Ascending aorta (tissue), 2 donors: ENCODE measurements around the gene ARHGAP15. TPM values are rescaled to one million over a fixed set of nuclear protein-coding genes. Genes with fewer than 3 reads are reported as not detected.

Experiments used
- DNase-seq, 2 donors: peaks; one replicate each; pipeline ENCODE4 v3.0.0-alpha.2; 2019; ENCODE audit warnings: low spot score in 2 of 2
- H3K27ac ChIP-seq, 2 donors: fragments of 200-600 bp; sonication (generic); one replicate each; pipeline ENCODE4 v1.5.1; 2016 to 2017; ENCODE audit warnings: mild to moderate bottlenecking in 1 of 2
- H3K27me3 ChIP-seq: fragments of 200-600 bp; sonication (generic); one replicate; pipeline ENCODE4 v1.5.1; 2017
- H3K36me3 ChIP-seq, 2 donors: fragments of 200-600 bp; sonication (generic); one replicate each; pipeline ENCODE4 v1.5.1; 2016
- H3K4me1 ChIP-seq, 2 donors: fragments of 200-600 bp; sonication (generic); one replicate each; pipeline ENCODE4 v1.5.1; 2016 to 2017; ENCODE audit warnings: mild to moderate bottlenecking in 1 of 2
- H3K4me3 ChIP-seq, 2 donors: fragments of 200-600 bp; sonication (generic); one replicate each; pipeline ENCODE4 v1.5.1; 2016 to 2017; ENCODE audit warnings: mild to moderate bottlenecking in 1 of 2
- H3K9me3 ChIP-seq, 2 donors: fragments of 200-600 bp; sonication (generic); one replicate each; pipeline ENCODE4 v1.5.1; 2016
- intact Hi-C: fragments of 100-400 bp; cut with DNase I; formaldehyde crosslinking; loops from one replicate; pipeline ENCODE4 v1.15.1; 2023
- total RNA-seq: library from RNA; depleted of rRNA; stranded (reverse); fragments of >200 nt; gene quantifications from one replicate; pipeline ENCODE4 v1.1.0, GENCODE V29; 2016
- TF ChIP-seq, protein P1 (sequence below), 3 experiments: fragments of 200-600 bp in 2 of 3; fragments of 450-650 bp in 1 of 3; sonication (generic) in 2 of 3; IDR thresholded peaks; one replicate each; pipeline ENCODE4 v1.5.1; 2016 to 2019; ENCODE audit warnings: antibody characterized with exemption in 3 of 3, mild to moderate bottlenecking in 1 of 3, moderate library complexity in 1 of 3

The ARHGAP15 gene
- total RNA-seq, 1 donor from 2014 or later: 1.4 TPM

DNA sequence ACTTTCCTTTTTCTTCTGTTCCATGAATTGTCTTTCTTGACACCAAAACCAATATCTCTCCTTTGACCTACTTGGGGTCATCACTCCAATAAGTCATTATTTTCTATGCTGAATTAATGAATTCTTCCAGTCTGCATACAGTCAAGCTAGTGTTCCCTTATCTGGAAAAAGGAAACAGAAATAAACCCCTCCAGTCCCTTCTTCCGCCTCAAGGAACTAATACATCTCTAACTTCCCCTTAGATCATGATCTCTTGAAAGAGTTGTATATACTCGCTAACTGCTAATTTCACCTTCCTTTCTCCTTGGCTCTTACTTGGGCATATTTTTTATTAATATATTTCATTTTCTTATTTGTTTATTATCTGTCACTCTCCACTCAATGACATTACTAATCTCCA lies 7.3 kb upstream of the ARHGAP15 start:
- H3K4me3 ChIP-seq: no peak overlapping the region
- DNase-seq: no peak
- H3K27me3 ChIP-seq: no peaks in the 10 kb centered on the region
- H3K9me3 ChIP-seq: no peaks in the 10 kb centered on the region
- H3K4me1 ChIP-seq: no peaks in the 10 kb centered on the region
- TF ChIP-seq, protein P1, sequence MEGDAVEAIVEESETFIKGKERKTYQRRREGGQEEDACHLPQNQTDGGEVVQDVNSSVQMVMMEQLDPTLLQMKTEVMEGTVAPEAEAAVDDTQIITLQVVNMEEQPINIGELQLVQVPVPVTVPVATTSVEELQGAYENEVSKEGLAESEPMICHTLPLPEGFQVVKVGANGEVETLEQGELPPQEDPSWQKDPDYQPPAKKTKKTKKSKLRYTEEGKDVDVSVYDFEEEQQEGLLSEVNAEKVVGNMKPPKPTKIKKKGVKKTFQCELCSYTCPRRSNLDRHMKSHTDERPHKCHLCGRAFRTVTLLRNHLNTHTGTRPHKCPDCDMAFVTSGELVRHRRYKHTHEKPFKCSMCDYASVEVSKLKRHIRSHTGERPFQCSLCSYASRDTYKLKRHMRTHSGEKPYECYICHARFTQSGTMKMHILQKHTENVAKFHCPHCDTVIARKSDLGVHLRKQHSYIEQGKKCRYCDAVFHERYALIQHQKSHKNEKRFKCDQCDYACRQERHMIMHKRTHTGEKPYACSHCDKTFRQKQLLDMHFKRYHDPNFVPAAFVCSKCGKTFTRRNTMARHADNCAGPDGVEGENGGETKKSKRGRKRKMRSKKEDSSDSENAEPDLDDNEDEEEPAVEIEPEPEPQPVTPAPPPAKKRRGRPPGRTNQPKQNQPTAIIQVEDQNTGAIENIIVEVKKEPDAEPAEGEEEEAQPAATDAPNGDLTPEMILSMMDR (IDR thresholded peaks at IDR 0.05): no peak
- no peak overlapping the region for H3K27ac ChIP-seq
- H3K36me3 ChIP-seq: no peaks in the 10 kb centered on the region
- intact Hi-C loops: no loop called here

GRCh38 chr2:143123911-143124310 lies 5.3 kb upstream of the ARHGAP15 start:
- Histone ChIP-seq H3K27me3 (no peaks in the 10 kb centered on the region), H3K36me3 (no peaks in the 10 kb centered on the region), H3K9me3 (no peaks in the 10 kb centered on the region), H3K27ac (no peak overlapping the region), H3K4me1 (no peaks in the 10 kb centered on the region), H3K4me3 (no peak overlapping the region)
- TF ChIP-seq, protein P1 (IDR thresholded peaks at IDR 0.05): no peak
- intact Hi-C loops: no loop called here
- no peak for DNase-seq

DNA sequence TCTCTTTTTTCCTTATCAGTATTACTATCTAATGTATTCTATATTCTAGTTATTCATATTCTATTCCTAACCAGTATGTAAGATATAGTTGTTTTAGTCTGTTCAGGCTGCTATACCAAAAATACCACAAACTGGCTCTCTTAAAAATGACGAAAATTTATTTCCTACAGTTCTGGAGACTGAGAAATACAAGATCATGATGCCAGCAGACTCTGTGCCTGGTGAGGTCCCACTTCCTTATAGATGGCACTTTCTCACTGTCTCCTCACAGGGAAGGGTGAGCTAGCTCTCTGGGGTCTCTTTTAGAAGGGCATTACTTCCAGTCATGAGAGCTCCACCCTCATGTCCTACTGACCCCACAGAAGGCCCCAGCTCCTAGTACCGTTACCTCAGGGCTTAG lies 4.8 kb upstream of the ARHGAP15 start:
- Histone ChIP-seq H3K27me3 (no peaks in the 10 kb centered on the region), H3K4me3 (no peak overlapping the region), H3K27ac (no peak overlapping the region), H3K4me1 (no peaks in the 10 kb centered on the region), H3K36me3 (no peaks in the 10 kb centered on the region), H3K9me3 (no peaks in the 10 kb centered on the region)
- TF ChIP-seq, protein P1 (IDR thresholded peaks at IDR 0.05): no peak
- no peak for DNase-seq
- intact Hi-C loops: no loop called here

DNA sequence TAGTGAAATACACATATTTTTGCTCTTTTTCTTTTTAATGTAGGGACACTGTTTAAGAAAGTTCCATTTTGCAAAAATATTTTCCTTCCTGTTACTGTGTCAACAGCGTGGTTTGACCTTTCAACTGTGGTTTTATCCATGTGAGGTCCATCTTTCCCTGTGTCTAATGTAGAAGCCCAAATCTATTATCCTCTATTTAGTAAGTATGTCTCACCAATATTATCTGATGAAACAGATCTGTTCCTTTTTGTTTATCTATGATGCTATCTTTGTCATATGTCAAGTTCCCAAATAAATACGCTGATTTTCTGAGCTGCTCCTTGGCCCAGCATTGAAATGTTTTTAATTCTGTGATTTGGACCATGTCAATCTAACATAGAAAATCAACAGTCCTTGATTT lies 3.5 kb upstream of the ARHGAP15 start:
- H3K27ac ChIP-seq: no peak overlapping the region
- H3K36me3 ChIP-seq: no peaks in the 10 kb centered on the region
- intact Hi-C loops: no loop called here
- no peaks in the 10 kb centered on the region for H3K9me3 ChIP-seq
- TF ChIP-seq, protein P1 (IDR thresholded peaks at IDR 0.05): no peak
- no peak for DNase-seq
- H3K27me3 ChIP-seq: no peaks in the 10 kb centered on the region
- no peaks in the 10 kb centered on the region for H3K4me1 ChIP-seq
- H3K4me3 ChIP-seq: no peak overlapping the region

GRCh38 chr2:143132355-143132754 lies 3.1 kb downstream of the ARHGAP15 start:
- H3K4me3 ChIP-seq: no peak overlapping the region
- H3K27me3 ChIP-seq: no peaks in the 10 kb centered on the region
- TF ChIP-seq, protein P1 (IDR thresholded peaks at IDR 0.05): no peak
- H3K27ac ChIP-seq: no peak overlapping the region
- no peaks in the 10 kb centered on the region for H3K9me3 ChIP-seq
- H3K36me3 ChIP-seq: no peaks in the 10 kb centered on the region
- no peaks in the 10 kb centered on the region for H3K4me1 ChIP-seq
- DNase-seq: no peak
- intact Hi-C loops: no loop called here

DNA sequence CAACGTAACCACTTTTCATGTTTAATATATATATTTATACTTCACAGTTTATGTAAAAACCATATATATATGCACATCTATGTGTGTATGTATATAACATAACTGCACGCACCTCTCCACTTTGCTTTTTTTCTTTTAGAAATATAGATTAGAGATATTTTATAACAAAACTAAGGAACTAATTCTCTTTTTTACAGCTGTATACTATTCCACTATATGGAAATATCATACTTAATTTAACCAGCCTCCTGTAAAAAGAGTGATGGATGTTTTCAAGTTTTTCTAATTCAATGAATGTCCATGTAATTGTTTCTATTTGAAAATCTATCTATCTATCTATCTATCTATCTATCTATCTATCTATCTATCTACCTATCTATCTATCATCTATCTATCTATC lies 4.6 kb downstream of the ARHGAP15 start:
- Histone ChIP-seq H3K4me3 (no peak overlapping the region), H3K36me3 (no peaks in the 10 kb centered on the region), H3K27me3 (no peaks in the 10 kb centered on the region), H3K27ac (no peak overlapping the region), H3K9me3 (no peaks in the 10 kb centered on the region), H3K4me1 (no peaks in the 10 kb centered on the region)
- TF ChIP-seq, protein P1 (IDR thresholded peaks at IDR 0.05): no peak
- no peak for DNase-seq
- intact Hi-C loops: no loop called here
